Heart left ventricle (tissue), 13 donors: ENCODE results near the gene HDAC4.

ENCODE experiments used
- CTCF ChIP-seq, 12 donors: fragments of 200-600 bp; sonication (generic) in 4 of 12; IDR thresholded peaks; one replicate each; pipeline versions ENCODE4 v1.5.0 to v1.8.0; 2018 to 2022; ENCODE audit warnings: antibody characterized with exemption in 12 of 12, mild to moderate bottlenecking in 5 of 12
- POLR2A ChIP-seq, 2 donors: fragments of 450-650 bp; IDR thresholded peaks; one replicate each; pipeline ENCODE4 v1.6.1; 2017; ENCODE audit warnings: antibody characterized with exemption in 2 of 2, mild to moderate bottlenecking in 2 of 2, moderate library complexity in 2 of 2
- donor health status: ischemic (EF 13 %, LVEDD 7.1; RV severe dilation, severe dysfunction).
- donor health status: DM: no; HTN: yes; CAD: no.
- donor health status: DM: no; HTN: no; CAD: no.
- donor health status: ischemic (EF 25% LVEDD 6.9; RV normal size, moderate dysfunction).
- donor health status: ischemic (EF 25% LVEDD 5.7; RV mildly dilated, moderate dysfunction).
- donor health status: ischemic (EF 35%, LVEDD 5.7; RV mildly dilated, moderate dysfunction).
- donor health status: nonischemic (EF 11% LVEDD 7.7; RV severe dilation, severe dysfunction).
- donor health status: DM: yes; HTN: yes; CAD: no.
- donor health status: PGD.
- donor health status: ischemic (EF 29% LVEDD 5.4; RV normal size, mild dysfunction).
- donor health status: nonischemic (EF 23%, LVEDD 6.1; RV moderate dilation, normal function).

- no peak for TF ChIP-seq CTCF (IDR thresholded peaks at IDR 0.05)
- no peak for TF ChIP-seq POLR2A (IDR thresholded peaks at IDR 0.05)
These were observed 218.8 kb downstream of the HDAC4 start for GRCh38 chr2:239181903-239182581.
